Heart left ventricle (tissue), 13 donors: ENCODE results near the gene PRKCI.

Source experiments
- POLR2A ChIP-seq, 2 donors: fragments of 450-650 bp; IDR thresholded peaks; one replicate each; pipeline ENCODE4 v1.6.1; 2017; ENCODE audit warnings: antibody characterized with exemption in 2 of 2, mild to moderate bottlenecking in 2 of 2, moderate library complexity in 2 of 2
- TF ChIP-seq, protein P1 (sequence below), 12 donors: fragments of 200-600 bp; sonication (generic) in 4 of 12; IDR thresholded peaks; one replicate each; pipeline versions ENCODE4 v1.5.0 to v1.8.0; 2018 to 2022; ENCODE audit warnings: antibody characterized with exemption in 12 of 12, mild to moderate bottlenecking in 5 of 12
- donor health status: ischemic (EF 13 %, LVEDD 7.1; RV severe dilation, severe dysfunction).
- donor health status: DM: no; HTN: yes; CAD: no.
- donor health status: DM: no; HTN: no; CAD: no.
- donor health status: ischemic (EF 25% LVEDD 6.9; RV normal size, moderate dysfunction).
- donor health status: ischemic (EF 25% LVEDD 5.7; RV mildly dilated, moderate dysfunction).
- donor health status: ischemic (EF 35%, LVEDD 5.7; RV mildly dilated, moderate dysfunction).
- donor health status: nonischemic (EF 11% LVEDD 7.7; RV severe dilation, severe dysfunction).
- donor health status: DM: yes; HTN: yes; CAD: no.
- donor health status: PGD.
- donor health status: ischemic (EF 29% LVEDD 5.4; RV normal size, mild dysfunction).
- donor health status: nonischemic (EF 23%, LVEDD 6.1; RV moderate dilation, normal function).

DNA sequence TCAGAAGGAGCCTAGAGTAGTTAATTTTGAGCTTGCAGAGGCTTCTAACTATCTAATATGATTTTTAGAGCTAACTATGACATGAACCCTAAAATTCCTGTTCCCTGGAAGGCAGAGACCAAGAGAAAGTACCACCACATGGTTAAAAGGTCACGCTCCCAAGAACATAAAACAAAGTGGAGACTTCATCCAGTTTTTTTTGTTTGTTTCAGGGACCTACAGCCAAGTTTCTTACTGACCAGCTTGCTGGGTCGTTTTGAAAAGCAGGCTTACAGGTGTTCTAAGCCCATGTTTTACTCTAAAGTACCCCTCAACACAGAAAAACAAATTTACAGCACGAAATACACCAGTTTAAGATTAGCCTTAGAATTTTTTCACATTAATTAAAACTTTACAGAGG lies 95.7 kb downstream of the PRKCI start:
- TF ChIP-seq, protein P1, sequence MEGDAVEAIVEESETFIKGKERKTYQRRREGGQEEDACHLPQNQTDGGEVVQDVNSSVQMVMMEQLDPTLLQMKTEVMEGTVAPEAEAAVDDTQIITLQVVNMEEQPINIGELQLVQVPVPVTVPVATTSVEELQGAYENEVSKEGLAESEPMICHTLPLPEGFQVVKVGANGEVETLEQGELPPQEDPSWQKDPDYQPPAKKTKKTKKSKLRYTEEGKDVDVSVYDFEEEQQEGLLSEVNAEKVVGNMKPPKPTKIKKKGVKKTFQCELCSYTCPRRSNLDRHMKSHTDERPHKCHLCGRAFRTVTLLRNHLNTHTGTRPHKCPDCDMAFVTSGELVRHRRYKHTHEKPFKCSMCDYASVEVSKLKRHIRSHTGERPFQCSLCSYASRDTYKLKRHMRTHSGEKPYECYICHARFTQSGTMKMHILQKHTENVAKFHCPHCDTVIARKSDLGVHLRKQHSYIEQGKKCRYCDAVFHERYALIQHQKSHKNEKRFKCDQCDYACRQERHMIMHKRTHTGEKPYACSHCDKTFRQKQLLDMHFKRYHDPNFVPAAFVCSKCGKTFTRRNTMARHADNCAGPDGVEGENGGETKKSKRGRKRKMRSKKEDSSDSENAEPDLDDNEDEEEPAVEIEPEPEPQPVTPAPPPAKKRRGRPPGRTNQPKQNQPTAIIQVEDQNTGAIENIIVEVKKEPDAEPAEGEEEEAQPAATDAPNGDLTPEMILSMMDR (IDR thresholded peaks at IDR 0.05), result no peak
- TF ChIP-seq POLR2A (IDR thresholded peaks at IDR 0.05), result no peak
